Endothelial cell of umbilical vein (primary cell): ENCODE results near the gene CSNK1A1. TPM values are rescaled to one million over a fixed set of nuclear protein-coding genes. Genes with fewer than 3 reads are reported as not detected.

Experiments
- BruUV-seq: library from RNA; stranded (reverse); fragments of 400-500 nt; replicated peaks from 2 replicates; lab custom pipeline; 2021; lab: Mats Ljungman, UMichigan
- CTCF ChIA-PET: fragments of 300-600, 350-600 bp; sonication (Branson Sonifier 250); formaldehyde crosslinking; loops from one replicate; lab custom pipeline; 2021; ENCODE audit warnings: antibody characterized with exemption, inconsistent platforms; lab: Charles Lee
- POLR2A ChIA-PET: fragments of 300-600, 350-600 bp; sonication (Branson Sonifier 250); formaldehyde crosslinking; loops from one replicate; lab custom pipeline; 2021; ENCODE audit warnings: antibody characterized with exemption, inconsistent platforms; lab: Charles Lee
- DNase-seq: peaks from one replicate; pipeline ENCODE4 v3.0.0-alpha.2; 2011; ENCODE audit warnings: low read depth, low spot score
- FAIRE-seq: peaks from 2 replicates; lab custom pipeline; 2011; peaks lifted over from hg19 to GRCh38; lab: Jason Lieb, UNC
- H2AFZ ChIP-seq: 2 replicates; pipeline ENCODE4 v1.6.0; 2012; ENCODE audit warnings: low read depth, low read length, control low read depth, inconsistent platforms
- H3K27ac ChIP-seq: 2 replicates; pipeline ENCODE4 v1.5.1; 2011; ENCODE audit warnings: low read depth, mild to moderate bottlenecking, control low read depth, low read length, moderate library complexity; ENCODE audit not compliant: insufficient read depth
- H3K27me3 ChIP-seq, 2 experiments: 2 replicates each; pipeline versions ENCODE4 v1.6.0 to v1.6.1; 2011; ENCODE audit warnings: low read length in 2 of 2, mixed read lengths in 1 of 2; ENCODE audit not compliant: control insufficient read depth in 2 of 2, insufficient read depth in 2 of 2
- H3K36me3 ChIP-seq, 2 experiments: 2 replicates in 1 of 2; 3 replicates in 1 of 2; pipeline ENCODE4 v1.5.1; 2011; ENCODE audit warnings: low read length in 2 of 2, mild to moderate bottlenecking in 1 of 2, moderate library complexity in 1 of 2; ENCODE audit not compliant: control insufficient read depth in 2 of 2, insufficient read depth in 2 of 2; ENCODE audit errors: extremely low read depth in 1 of 2
- H3K4me1 ChIP-seq: 3 replicates; pipeline ENCODE4 v1.5.1; 2011; ENCODE audit warnings: mild to moderate bottlenecking, low read length; ENCODE audit not compliant: control insufficient read depth, insufficient read depth; ENCODE audit errors: extremely low read depth
- H3K4me2 ChIP-seq: 2 replicates; pipeline ENCODE4 v1.6.1; 2011; ENCODE audit warnings: low read length, control low read depth, mixed read lengths; ENCODE audit not compliant: insufficient read depth
- H3K4me3 ChIP-seq, 3 experiments: fragments of 200-600 bp in 1 of 3; sonication (generic), shearing (Covaris generic) in 1 of 3; replicated peaks in 1 of 3; 2 replicates each; pipeline ENCODE4 v1.5.1; 2011 to 2016; ENCODE audit warnings: control low read depth in 3 of 3, low read length in 3 of 3, mild to moderate bottlenecking in 2 of 3, inconsistent platforms in 1 of 3, low read depth in 1 of 3, moderate library complexity in 1 of 3; ENCODE audit not compliant: insufficient read depth in 1 of 3
- H3K79me2 ChIP-seq: 2 replicates; pipeline ENCODE4 v1.6.0; 2012; ENCODE audit warnings: low read length, inconsistent platforms; ENCODE audit not compliant: control insufficient read depth, insufficient read depth
- H3K9ac ChIP-seq: replicated peaks from 2 replicates; pipeline ENCODE3; 2011; ENCODE audit warnings: low read length, control low read depth; ENCODE audit not compliant: insufficient read depth; ENCODE audit errors: extremely low read depth
- H3K9me1 ChIP-seq: replicated peaks from 3 replicates; pipeline ENCODE4 v1.6.0; 2011; ENCODE audit warnings: mild to moderate bottlenecking, low read length; ENCODE audit not compliant: control insufficient read depth, insufficient read depth; ENCODE audit errors: extremely low read depth
- H3K9me3 ChIP-seq: replicated peaks from 2 replicates; pipeline ENCODE4 v1.5.1; 2012; ENCODE audit warnings: low read length, inconsistent platforms; ENCODE audit not compliant: control insufficient read depth, insufficient read depth
- H4K20me1 ChIP-seq: replicated peaks from 2 replicates; pipeline ENCODE3; 2011; ENCODE audit warnings: mild to moderate bottlenecking, low read length; ENCODE audit not compliant: control insufficient read depth, insufficient read depth; ENCODE audit errors: extremely low read depth
- GATA2 ChIP-seq: IDR thresholded peaks from 2 replicates; pipeline ENCODE4 v1.7.0; 2011; ENCODE audit warnings: low read depth, mild to moderate bottlenecking, moderate library complexity, mixed read lengths, low read length; ENCODE audit not compliant: insufficient read length, insufficient read depth
- MYC ChIP-seq: IDR thresholded peaks from one replicate; pipeline ENCODE4 v1.6.1; 2011; ENCODE audit warnings: mild to moderate bottlenecking, low read depth, low read length
- POLR2AphosphoS5 ChIP-seq: IDR thresholded peaks from 2 replicates; pipeline ENCODE4 v1.6.1; 2012; ENCODE audit warnings: low read depth, mild to moderate bottlenecking, control low read depth, low read length, moderate library complexity; ENCODE audit not compliant: insufficient read depth
- dilution Hi-C: fragments of 300-500 bp; cut with MboI; formaldehyde crosslinking; loops from one replicate; pipeline ENCODE4 v1.15.0; 2019; ENCODE audit warnings: low sequenced_read_pairs; ENCODE audit not compliant: extremely low pct_ligation_motif_present
- intact Hi-C: fragments of 100-400 bp; cut with micrococcal nuclease; formaldehyde crosslinking; loops from one replicate; pipeline ENCODE4 v1.10.0; 2022
- polyA plus RNA-seq, 4 experiments: library from polyadenylated mRNA; depleted of rRNA in 3 of 4; stranded (reverse) in 3 of 4; unstranded in 1 of 4; fragments of >200 nt; gene quantifications; 2 replicates each; pipeline versions ENCODE4 v1.2.1 to v1.2.3, GENCODE V29; 2011 to 2012; ENCODE audit warnings: missing spikeins in 1 of 4
- total RNA-seq: library from RNA; stranded (reverse); gene quantifications from 2 replicates; pipeline ENCODE4 v1.2.3, GENCODE V29; 2021
- TF ChIP-seq, protein P1 (sequence below): IDR thresholded peaks from 2 replicates; pipeline ENCODE4 v1.6.1; 2011; ENCODE audit not compliant: insufficient read depth, insufficient read length

The CSNK1A1 gene
- total and polyA plus RNA-seq, 2 donors (not counting 3 experiments of a cell fraction or from before 2014, with no cell fraction given), result 74.1 to 253 TPM

- Histone ChIP-seq H4K20me1 (peaks cover 12% of the 10 kb centered on the region), H3K4me2 (no peak overlapping the region), H3K9me3 (no peaks in the 10 kb centered on the region), H3K27ac (no peak overlapping the region), H3K9ac (no peak overlapping the region), H3K4me3 (no peak overlapping the region), H3K79me2 (peaks cover 97% of the 10 kb centered on the region), H3K36me3 (peaks cover 8 to 17% of the 10 kb centered on the region in 2 experiments), H3K9me1 (no peaks in the 10 kb centered on the region), H3K4me1 (peaks cover 58% of the 10 kb centered on the region), H2AFZ (no peak overlapping the region), H3K27me3 (no peaks in the 10 kb centered on the region)
- no peak for FAIRE-seq
- dilution Hi-C loops (no loop called here), intact Hi-C loops (no loop called here)
- TF ChIP-seq MYC, result no peak
- no peak for TF ChIP-seq POLR2AphosphoS5
- TF ChIP-seq, protein P1, sequence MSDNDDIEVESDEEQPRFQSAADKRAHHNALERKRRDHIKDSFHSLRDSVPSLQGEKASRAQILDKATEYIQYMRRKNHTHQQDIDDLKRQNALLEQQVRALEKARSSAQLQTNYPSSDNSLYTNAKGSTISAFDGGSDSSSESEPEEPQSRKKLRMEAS, result no peak
- no TSS peak for BruUV-seq
- POLR2A ChIA-PET, result no interaction called here
- CTCF ChIA-PET, result interaction anchor here (1.9 kb wide), 1 partner anchor 11 kb away, joined by 5 read pairs; no protein-coding TSS in a partner anchor
- DNase-seq, result no peak
Observed at GRCh38 chr5:149545327-149545726, 5.9 kb downstream of the CSNK1A1 start.

- Histone ChIP-seq H3K4me3 (no peak overlapping the region), H3K9ac (peak overlapping the region; percentile 22), H4K20me1 (peaks cover 16% of the 10 kb centered on the region), H3K79me2 (peaks cover 97% of the 10 kb centered on the region), H2AFZ (no peak overlapping the region), H3K9me1 (no peaks in the 10 kb centered on the region), H3K27me3 (no peaks in the 10 kb centered on the region), H3K4me2 (peak overlapping the region; percentile 56), H3K9me3 (no peaks in the 10 kb centered on the region), H3K27ac (peak overlapping the region; percentile 55), H3K4me1 (peaks cover 59% of the 10 kb centered on the region), H3K36me3 (peaks cover 8 to 14% of the 10 kb centered on the region in 2 experiments)
- CTCF ChIA-PET, result interaction anchor here (0.8 to 1.9 kb wide), 11 partner anchors 8 to 104 kb away, joined by 3 to 6 read pairs (median 4); partner anchors contain the start of gene CSNK1A1
- TF ChIP-seq POLR2AphosphoS5 (peak; percentile 12), GATA2 (no peak)
- intact Hi-C loops, result no loop called here
- FAIRE-seq (no peak), DNase-seq (peak; percentile 49)
- no TSS peak for BruUV-seq
- dilution Hi-C loops, result no loop called here
- POLR2A ChIA-PET, result interaction anchor here (1.0 kb wide), 1 partner anchor 94 kb away, joined by 3 read pairs; no protein-coding TSS in a partner anchor
Observed at GRCh38 chr5:149544028-149544420, 7.2 kb downstream of the CSNK1A1 start.
